ENCODE results near the gene PKLR.
"Not testable (repeated sequence)": the region's sequence is repeated elsewhere in the genome, so short reads cannot be mapped to it uniquely, and the experiment has no call there.

PKLR gene

DNA sequence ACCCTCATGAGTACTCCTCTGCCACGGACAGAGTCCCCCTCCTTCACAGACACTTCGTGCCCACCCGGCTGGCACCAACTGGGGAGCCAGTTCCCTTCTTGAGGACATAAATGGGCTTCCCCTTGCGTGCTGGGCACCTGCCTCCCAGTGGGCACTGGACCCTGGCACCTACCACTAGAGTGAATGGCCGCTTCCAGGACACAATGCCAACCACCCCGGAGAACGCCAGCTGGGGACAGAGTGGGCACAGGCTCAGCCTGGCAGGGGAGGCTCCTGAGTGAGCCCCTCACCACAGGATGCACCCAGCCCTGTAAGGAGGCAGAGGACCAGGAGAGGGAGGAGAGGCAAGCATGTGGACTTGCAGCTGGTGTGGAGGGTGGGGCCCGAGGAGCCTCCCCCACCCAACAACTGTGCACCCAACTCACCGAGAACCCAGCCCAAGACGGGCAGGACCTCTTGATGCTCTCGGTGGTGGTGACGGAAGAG lies 47.0 kb downstream of the PKLR start:
- DNase-seq = no peak

- no peak for DNase-seq
Observed at GRCh38 chr1:155253797-155254196, 47.4 kb downstream of the PKLR start.

- no peak for DNase-seq
Observed at GRCh38 chr1:155253208-155253607, 48.0 kb downstream of the PKLR start.

DNA sequence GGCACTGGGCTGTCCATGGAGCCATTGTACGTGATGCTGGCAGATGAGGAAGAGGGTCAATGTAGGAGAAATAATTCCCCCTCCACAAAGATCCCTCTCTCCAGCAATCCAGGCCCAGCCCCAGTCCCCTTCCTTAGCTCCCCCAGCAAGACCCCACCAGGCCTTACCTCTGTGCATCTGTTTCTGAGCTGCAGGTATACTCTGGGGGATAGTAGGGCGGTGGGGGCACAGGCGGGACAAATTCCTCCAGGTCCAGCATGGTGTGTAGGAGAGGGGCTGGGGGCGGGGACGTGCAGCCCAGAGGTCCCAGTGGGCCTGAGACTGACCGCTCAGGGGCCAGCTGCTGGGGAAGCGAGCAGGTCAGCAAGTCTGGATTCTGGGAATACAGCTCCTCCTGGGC lies 49.7 kb downstream of the PKLR start:
- no peak for DNase-seq

DNA sequence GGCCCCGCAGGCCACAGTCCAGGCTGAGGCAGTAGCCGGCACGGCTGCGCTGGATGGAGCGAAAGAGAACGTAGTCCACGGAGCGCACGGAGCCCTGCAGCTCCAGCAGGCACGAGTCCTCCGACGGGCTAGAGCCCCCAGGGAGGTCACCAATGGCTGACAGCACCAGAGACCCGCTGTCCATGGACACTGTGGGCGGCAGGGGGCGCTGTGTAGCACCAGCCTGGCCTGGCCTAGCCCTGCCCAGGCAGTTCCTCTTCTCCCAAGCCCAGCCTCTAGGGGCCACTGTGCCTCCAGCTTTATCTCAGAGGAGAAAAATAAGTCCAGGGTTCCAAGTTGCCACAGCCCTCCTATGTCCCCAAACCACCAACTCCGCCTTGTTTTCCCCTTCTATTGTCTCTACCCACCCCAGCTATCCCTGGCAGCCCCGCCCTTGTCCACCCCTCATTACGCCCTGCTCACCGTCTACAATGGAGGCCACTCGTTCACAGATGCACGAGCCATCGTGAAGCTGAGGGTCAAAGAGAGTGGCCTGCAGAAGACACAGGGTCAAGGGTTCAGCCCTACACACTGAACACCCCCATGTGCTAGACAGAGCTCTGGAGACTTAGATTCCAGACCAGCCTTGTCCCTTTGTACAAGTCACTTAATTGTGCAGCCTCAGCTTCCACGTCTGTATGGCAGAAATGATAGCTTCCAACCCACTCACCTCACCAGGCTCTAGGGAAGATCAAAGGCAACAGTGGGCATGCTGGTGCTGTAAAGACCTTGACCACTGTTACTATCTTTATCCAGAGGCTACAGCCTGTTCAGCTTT lies 50.4 kb downstream of the PKLR start:
- DNase-seq = peak; percentile 96

DNA sequence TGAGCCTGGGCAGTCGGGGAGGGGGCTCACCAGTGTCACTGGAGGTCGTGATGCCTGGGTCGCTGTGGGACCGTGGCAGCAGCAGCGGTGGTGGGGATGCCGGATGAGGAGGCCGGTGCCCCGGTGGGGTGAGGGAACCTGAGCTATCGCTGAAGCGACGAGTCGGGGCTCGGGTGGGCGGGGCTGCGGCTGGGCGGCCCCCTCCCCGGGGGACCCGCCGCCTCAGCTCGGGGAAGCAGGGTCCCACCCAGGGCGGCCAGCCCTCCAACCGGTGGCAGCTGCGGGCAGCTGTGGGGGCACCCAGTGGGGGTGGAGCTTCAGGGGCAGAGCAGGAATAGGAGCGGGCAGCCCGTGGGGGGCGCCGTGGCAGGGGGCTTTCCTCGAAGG lies 51.0 kb downstream of the PKLR start:
- no peak for DNase-seq

DNA sequence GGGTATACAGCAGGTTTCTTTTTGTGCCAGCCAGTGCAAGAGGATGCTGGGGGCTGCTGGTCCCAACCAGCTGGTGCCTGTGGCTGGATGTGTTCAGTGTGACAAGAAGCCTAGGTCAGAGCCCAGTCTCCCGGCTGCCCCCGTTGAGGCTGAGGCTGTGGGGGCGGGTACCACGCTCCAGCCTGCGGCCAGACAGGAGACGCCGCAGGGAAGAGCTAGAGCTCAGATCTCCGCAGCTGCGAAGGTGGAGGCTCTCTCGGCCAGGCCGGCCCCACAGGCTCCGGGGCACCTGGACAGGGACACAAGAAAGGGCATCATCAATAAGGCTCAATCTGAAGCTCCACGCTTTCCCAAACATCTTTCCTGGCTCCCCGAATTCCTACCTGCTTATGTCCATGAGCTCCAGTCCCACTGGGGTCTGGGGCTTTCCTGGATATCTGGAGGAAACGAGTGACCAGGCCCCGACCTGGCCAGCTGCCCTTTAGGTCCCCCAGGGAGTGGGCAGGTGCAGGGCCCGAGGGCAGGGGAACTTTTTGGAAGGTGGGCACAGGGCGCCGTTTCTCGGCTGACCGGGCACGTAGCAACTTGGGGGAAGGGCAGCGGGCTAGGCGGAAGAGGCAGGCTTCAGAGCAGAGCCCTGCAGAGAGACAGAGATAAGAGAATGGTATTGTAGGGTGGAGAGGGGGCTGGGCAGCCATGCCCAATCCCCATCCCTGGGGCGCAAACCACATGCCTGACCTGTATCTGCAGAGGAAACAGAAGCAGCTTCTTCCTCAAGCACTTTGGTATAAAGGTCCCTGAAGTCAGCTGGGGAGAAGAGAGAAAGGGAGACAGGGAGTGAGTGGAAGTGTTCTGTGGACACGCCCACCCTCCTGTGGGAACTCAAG lies 53.3 kb downstream of the PKLR start:
- DNase-seq = no peak

DNA sequence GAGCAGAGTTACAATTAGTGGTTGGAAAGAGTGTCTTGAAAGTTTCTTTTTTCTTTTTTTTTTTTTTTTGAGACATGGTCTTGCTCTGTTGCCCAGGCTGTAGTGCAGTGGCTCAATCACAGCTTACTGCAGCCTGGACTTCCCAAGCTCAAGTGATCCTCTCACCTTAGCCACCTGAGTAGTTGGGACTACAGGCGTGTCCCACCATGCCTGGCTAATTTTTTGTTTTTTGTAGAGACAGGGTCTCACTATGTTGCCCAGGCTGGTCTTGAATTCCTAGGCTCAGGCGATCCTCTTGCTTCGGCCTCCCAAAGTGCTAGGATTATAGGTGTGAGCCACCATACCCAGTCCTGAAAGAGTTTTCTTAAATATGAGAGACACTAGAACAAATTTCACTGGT lies 54.4 kb downstream of the PKLR start:
- DNase-seq = not testable (repeated sequence)

DNA sequence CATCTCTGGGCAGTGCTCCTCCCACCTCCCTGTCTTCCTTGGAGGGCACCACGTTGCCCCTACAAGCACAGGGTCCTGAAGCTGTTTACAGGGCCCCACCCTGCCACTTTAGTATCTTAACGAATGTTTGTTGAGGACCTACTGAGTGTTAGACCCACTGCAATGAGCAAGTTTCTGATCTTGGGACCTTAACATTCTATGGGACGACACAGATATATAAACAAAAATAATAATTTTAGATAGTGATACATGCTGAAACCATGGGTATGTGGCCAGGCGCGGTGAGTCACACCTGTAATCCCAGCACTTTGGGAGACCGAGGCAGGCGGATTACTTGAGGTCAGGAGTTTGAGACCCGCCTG lies 56.1 kb downstream of the PKLR start:
- no peak for DNase-seq

DNA sequence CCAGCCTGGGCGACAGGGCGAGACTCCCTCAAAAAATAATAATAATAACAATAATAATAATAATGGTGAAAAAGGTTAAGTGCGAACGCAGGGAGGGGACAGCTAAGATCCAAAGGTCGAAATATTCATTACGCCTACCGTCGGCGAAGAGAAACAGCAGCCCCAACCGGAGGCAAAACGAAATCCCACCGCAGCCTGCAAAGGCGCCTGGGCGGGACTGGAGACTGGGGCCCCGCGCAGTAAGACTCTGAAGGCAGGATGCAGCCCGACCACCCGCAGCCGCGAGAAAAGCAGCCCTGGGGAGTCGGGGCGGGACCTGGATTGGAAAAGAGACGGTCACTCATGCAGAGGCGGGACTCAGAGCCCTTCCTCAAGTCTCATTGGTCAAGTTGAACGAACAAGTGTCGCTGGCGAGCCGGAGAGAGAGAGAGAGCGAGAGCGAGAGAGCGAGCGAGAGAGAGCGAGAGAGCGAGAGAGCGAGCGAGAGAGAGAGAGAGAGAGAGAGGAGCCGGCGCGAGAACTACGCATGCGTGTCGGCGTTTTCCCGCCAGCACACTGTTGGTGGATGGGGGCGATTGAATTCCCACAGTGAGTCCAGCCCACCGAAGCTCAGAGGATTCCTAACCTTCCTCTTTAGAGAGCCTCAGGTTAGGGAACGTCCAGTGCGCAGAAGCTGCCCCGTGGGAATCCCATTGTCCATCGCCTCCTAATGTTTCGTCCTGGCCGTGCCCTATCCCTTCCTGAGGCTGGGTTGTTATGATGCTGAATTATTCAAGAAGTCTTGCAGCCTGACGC lies 56.7 kb downstream of the PKLR start:
- DNase-seq = peak; percentile 96

- DNase-seq = no peak
Observed at GRCh38 chr1:155242805-155243358, 58.4 kb downstream of the PKLR start.

DNA sequence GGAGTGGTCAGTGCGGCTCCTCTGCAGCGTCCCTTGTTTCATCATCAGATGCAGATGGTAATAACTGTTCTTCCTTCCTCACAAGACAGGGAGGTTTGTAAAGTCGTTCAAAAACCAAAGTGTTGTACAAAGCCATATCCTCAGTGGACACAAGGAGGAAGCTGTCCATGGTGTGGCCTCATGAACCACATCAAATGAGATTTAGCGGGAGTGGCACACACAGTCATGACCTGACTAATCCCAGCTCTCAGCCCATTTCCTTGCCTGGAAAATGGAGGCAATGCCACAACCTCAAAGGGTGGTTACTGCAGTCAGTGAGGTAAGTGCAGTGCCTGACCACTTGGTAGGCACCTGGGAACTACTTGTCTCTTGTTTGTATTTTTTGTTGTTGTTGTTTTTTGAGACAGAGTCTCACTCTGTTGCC lies 59.4 kb downstream of the PKLR start:
- DNase-seq = peak; percentile 85

DNA sequence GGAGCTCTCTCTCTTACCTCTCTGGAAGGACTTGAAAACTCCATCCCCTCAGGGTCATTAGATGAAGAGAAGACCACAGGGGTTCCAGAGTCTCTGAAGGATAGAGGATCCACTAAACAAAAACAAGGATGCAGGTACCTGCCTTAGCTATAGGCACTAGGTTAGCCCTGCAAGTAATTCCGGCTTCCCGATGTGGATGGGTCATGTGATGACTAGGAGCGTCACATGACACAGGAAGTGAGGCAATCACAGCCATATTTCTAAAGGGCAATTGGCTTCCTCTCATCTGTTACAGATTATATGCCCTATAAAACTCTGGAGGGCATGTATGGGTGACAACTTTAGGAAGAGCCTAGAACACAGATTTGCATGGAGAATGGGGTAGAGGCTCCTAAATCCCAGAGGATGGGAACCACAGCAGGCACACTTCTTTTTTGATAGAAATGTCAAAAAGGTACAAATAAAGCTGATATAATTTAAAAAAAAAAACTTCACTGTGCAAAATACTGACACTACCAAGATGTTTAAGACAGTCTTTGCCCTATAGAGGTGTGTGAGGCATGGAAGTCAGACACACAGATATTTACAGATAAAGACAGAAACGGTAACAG lies 60.1 kb downstream of the PKLR start:
- DNase-seq = peak; percentile 87
